Adrenal gland (tissue), 5 donors: ENCODE measurements around the gene REPS1.

Experiments
- CTCF ChIP-seq, 6 experiments: fragments of 450-650 bp in 4 of 6; fragments of 200-600 bp in 2 of 6; sonication (generic) in 1 of 6; IDR thresholded peaks; 1 replicate in 5 of 6; 2 replicates in 1 of 6; pipeline versions ENCODE4 v1.5.1 to v1.8.0; 2016 to 2021; ENCODE audit warnings: antibody characterized with exemption in 6 of 6, mild to moderate bottlenecking in 2 of 6, moderate library complexity in 1 of 6
- POLR2A ChIP-seq, 2 donors: fragments of 450-650 bp; IDR thresholded peaks; one replicate each; pipeline ENCODE4 v1.6.1; 2017; ENCODE audit warnings: antibody characterized with exemption in 2 of 2, mild to moderate bottlenecking in 2 of 2, moderate library complexity in 1 of 2
- donor health status: DM: no; HTN: no; CAD: no.

- no peak for TF ChIP-seq CTCF (IDR thresholded peaks at IDR 0.05)
- TF ChIP-seq POLR2A (IDR thresholded peaks at IDR 0.05): no peak
These were observed 67.1 kb downstream of the REPS1 start for GRCh38 chr6:138920906-138921305.
